IPS-NIHi7 (cell line): ENCODE results near the gene ZNF268.
"Not testable (repeated sequence)": the region's sequence is repeated elsewhere in the genome, so short reads cannot be mapped to it uniquely, and the experiment has no call there.

Experiments
- DNase-seq: peaks from one replicate; pipeline ENCODE4 v3.0.0; 2012; ENCODE audit warnings: mixed read lengths; ENCODE audit errors: extremely low spot score

Gene ZNF268

GRCh38 chr12:133227281-133227852 is 46.1 kb downstream of the ZNF268 start:
- DNase-seq: no peak

DNA sequence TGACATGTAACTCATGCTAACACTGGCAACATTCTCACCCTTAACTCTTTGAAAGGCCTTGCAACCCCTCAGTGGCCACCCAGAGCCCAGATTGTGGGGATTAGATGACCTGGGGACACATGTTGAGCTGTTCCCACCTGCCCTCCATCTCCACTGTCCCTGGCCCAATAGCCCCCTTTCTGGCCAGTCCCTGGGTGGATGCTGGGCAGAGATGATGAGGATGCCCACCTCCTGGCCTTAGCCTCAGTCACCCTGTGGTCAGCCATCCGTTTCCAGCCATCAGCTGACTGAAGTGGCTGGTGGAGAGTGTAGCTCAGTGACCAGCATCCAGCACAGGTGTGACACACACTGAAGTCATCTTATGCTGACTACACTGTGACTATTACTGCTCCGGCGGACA is 49.7 kb downstream of the ZNF268 start:
- no peak for DNase-seq

GRCh38 chr12:133233006-133233405 is 51.7 kb downstream of the ZNF268 start:
- DNase-seq: no peak

GRCh38 chr12:133233993-133234564 is 52.8 kb downstream of the ZNF268 start:
- DNase-seq: no peak

GRCh38 chr12:133234971-133235370 is 53.7 kb downstream of the ZNF268 start:
- no peak for DNase-seq

GRCh38 chr12:133235401-133236112 is 54.3 kb downstream of the ZNF268 start, which contains the start of gene ANHX:
TSS of gene ANHX (minus strand) at chr12:133235877. CDS start at chr12:133234356, 1,521 bp downstream.
- DNase-seq: no peak

DNA sequence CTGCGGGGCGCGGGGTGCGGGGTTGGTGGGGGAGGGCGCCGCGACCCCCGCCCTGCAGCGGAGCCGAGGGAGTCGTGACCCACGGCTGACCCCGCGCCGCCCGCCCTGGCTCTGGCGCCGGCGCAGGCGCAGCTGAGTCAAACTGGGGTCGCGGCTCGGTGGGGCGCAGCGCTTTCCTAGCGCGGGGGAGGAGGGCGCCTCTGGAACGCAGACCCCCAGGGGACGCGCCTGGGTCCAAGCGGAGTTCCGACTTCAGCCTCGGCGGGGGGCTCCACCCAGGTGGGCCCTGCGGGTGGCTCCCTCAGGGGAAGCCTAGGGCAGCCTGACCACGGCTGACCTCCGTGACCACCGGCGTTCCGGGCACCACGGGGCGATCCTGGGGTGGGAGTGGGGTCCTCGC is 54.8 kb downstream of the ZNF268 start:
- no peak for DNase-seq

DNA sequence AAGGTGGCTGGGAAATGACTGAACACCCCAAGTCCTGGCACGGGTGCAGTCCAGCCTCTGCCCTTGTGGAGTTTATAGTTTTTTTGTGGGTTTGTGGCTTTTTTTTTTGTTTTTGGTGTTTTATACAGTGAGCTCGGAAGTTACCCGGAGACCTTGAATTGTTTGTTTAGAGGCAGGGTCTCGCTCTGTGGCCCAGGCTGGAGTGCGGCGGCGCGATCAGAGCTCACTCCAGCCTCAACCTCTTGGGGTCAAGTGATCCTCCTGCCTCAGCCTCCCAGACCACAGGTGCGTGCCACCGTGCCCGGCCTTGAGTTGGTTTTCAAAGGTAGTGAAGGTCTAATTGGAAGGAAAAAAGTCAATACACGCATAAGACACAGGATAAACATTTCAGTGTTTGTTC is 55.3 kb downstream of the ZNF268 start:
- no peak for DNase-seq

DNA sequence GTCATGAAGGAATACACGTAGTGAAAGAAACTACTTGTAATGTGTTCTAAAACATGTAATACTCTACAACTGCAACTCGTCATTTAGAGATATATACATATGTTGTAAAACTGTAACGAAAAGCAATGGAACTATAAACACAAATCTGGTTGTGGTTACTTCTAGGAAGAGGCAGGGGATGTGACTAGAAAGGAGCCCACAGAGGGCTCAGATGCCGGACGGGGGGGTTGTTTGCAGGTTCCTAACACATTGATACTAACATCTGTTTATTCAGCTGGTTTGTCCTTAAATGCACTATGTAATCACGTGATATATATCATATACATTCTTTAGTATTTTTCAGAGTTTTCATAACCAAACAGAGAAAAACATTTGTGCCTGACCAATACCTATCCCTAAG is 70.4 kb downstream of the ZNF268 start:
- no peak for DNase-seq

DNA sequence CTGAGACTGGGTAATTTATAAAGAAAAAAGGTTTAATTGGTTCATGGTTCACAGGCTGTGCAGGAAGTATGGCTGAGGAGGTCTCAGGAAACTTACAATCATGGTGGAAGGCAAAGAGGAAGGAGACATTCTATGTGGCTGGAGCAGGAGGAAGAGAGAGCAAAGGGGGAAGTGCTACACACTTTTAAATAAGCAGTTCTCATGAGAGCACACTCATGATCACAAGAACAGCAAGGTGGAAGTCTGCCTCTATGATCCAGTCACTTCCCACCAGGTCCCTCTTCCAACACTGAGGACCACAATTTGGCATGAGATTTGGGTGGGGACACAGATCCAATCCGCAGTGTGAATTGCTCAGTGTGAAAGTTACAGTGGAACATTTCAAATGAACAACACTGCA is 74.5 kb downstream of the ZNF268 start:
- not testable (repeated sequence) for DNase-seq

DNA sequence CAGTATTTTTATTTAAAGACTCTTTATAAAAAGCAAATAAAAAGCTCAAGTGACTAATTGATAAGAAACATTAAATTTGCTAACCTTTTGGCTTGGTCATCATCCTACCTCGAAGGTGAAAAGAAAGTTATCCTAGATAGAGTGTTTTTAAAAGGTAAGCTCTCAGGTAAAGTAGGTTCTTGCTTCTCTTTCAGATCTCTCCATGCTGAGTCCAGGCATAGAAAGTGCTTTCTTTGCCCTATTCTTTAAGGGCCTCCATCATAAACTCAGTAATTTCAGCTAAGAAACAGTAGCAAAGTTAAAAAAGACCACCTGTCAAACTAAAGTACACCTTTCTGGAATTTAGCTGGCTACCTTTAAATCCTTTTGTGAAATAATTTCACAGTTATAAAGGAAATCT is 75.0 kb downstream of the ZNF268 start:
- DNase-seq: no peak

GRCh38 chr12:133264173-133264572 is 82.9 kb downstream of the ZNF268 start:
- no peak for DNase-seq
